Peyer's patch (tissue), 4 donors: ENCODE data around the gene KDM2A.

ENCODE experiments used
- POLR2A ChIP-seq, 2 donors: fragments of 450-650 bp; IDR thresholded peaks; one replicate each; pipeline ENCODE4 v1.5.1; 2017; ENCODE audit warnings: antibody characterized with exemption in 2 of 2, mild to moderate bottlenecking in 2 of 2, moderate library complexity in 2 of 2
- TF ChIP-seq, protein P1 (sequence below), 6 experiments: fragments of 450-650 bp in 4 of 6; fragments of 200-600 bp in 2 of 6; sonication (generic) in 1 of 6; IDR thresholded peaks; one replicate each; pipeline ENCODE4 v1.5.1; 2017 to 2019; ENCODE audit warnings: antibody characterized with exemption in 6 of 6, mild to moderate bottlenecking in 3 of 6, moderate library complexity in 1 of 6

DNA sequence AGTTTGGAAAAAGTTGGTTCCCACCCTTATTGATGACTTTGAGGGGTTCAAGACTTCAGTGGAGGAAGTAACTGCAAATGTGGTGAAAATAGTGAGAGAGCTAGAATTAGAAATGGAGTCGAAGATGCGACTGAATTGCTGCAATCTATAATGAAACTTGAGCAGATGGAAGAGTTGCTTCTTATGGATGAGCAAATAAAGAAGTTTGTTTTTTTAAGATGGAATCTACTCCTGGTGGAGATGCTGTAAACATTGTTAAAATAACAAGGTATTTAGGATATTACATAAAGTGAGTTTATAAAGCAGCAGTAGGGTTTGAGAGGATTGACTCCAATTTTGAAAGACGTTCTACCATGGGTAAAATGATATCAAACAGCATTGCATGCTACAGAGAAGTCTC lies 83.0 kb downstream of the KDM2A start:
- TF ChIP-seq, protein P1, sequence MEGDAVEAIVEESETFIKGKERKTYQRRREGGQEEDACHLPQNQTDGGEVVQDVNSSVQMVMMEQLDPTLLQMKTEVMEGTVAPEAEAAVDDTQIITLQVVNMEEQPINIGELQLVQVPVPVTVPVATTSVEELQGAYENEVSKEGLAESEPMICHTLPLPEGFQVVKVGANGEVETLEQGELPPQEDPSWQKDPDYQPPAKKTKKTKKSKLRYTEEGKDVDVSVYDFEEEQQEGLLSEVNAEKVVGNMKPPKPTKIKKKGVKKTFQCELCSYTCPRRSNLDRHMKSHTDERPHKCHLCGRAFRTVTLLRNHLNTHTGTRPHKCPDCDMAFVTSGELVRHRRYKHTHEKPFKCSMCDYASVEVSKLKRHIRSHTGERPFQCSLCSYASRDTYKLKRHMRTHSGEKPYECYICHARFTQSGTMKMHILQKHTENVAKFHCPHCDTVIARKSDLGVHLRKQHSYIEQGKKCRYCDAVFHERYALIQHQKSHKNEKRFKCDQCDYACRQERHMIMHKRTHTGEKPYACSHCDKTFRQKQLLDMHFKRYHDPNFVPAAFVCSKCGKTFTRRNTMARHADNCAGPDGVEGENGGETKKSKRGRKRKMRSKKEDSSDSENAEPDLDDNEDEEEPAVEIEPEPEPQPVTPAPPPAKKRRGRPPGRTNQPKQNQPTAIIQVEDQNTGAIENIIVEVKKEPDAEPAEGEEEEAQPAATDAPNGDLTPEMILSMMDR (IDR thresholded peaks at IDR 0.05), result no peak
- TF ChIP-seq POLR2A (IDR thresholded peaks at IDR 0.05), result no peak
